Measurements from ENCODE around the gene HEXIM1. TPM values are rescaled to one million over a fixed set of nuclear protein-coding genes. Genes with fewer than 3 reads are reported as not detected.

The HEXIM1 gene
- 10 to 100 TPM; 24.9 to 25.4 TPM for total RNA-seq

GRCh38 chr17:45148183-45149036 is at the start of gene HEXIM1:
Gene HEXIM1, plus strand, starts transcription at chr17:45148475. Its CDS starts 716 bp downstream, at chr17:45149191.
- H3K27ac Mint-ChIP-seq: peak within 1 kb of the TSS; percentile 100
- ChIA-PET POLR2A (interaction anchor here (0.6 to 6.1 kb wide), 21 partner anchors 9 to 249 kb away, joined by 3 to 217 read pairs (median 5); partner anchors contain the start of genes ACBD4, EFTUD2, FMNL1 and HEXIM2), CTCF (interaction anchor here (0.8 to 11.2 kb wide), 17 partner anchors 9 to 168 kb away, joined by 3 to 316 read pairs (median 9); partner anchors contain the start of genes ACBD4, DCAKD, HEXIM2 and MAP3K14)
- peaks cover 42% of the 10 kb centered on the region for H3K4me1 Mint-ChIP-seq (ENCODE audit: low read depth)
- peaks cover 29% of the 10 kb centered on the region for H3K36me3 Mint-ChIP-seq
- H3K4me3 Mint-ChIP-seq: peak within 1 kb of the TSS; percentile 99
- intact Hi-C loops (cut with micrococcal nuclease): loop anchor here (1.0 to 10.0 kb wide), 9 partner anchors 13 to 944 kb away; partner anchors contain the start of genes ACBD4, HEXIM2, MAP3K14 and NMT1
- H3K27me3 Mint-ChIP-seq: no peaks in the 10 kb centered on the region
- H3K9me3 Mint-ChIP-seq: no peaks in the 10 kb centered on the region
- DNase-seq: peak; percentile 99

- H3K36me3 Mint-ChIP-seq: peaks cover 62% of the 10 kb centered on the region
- H3K9me3 Mint-ChIP-seq: no peaks in the 10 kb centered on the region
- H3K27ac Mint-ChIP-seq: no peak overlapping the region
- no peaks in the 10 kb centered on the region for H3K4me1 Mint-ChIP-seq (ENCODE audit: low read depth)
- intact Hi-C loops (cut with micrococcal nuclease): loop anchor here (5.0 kb wide), 1 partner anchor 67 kb away; no protein-coding TSS in a partner anchor
- peak; percentile 85 for DNase-seq
- CTCF ChIA-PET: interaction anchor here (0.6 to 2.2 kb wide), 33 partner anchors 9 to 320 kb away, joined by 3 to 17 read pairs (median 5); partner anchors contain the start of genes ACBD4 and KIF18B
- H3K4me3 Mint-ChIP-seq: no peak overlapping the region
- POLR2A ChIA-PET: interaction anchor here (1.1 kb wide), 1 partner anchor 50 kb away, joined by 3 read pairs; the partner anchor contains the start of gene HEXIM1
- no peaks in the 10 kb centered on the region for H3K27me3 Mint-ChIP-seq
Measured at GRCh38 chr17:45098869-45099616, 49.2 kb upstream of the HEXIM1 start.

- Mint-ChIP-seq H3K9me3 (no peaks in the 10 kb centered on the region), H3K4me1 (ENCODE audit: low read depth) (no peaks in the 10 kb centered on the region), H3K36me3 (peaks cover 52% of the 10 kb centered on the region), H3K4me3 (no peak overlapping the region), H3K27me3 (no peaks in the 10 kb centered on the region), H3K27ac (no peak overlapping the region)
- ChIA-PET CTCF (no interaction called here), POLR2A (no interaction called here)
- intact Hi-C loops (cut with micrococcal nuclease): no loop called here
- DNase-seq: no peak
Measured at GRCh38 chr17:45101546-45101882, 46.8 kb upstream of the HEXIM1 start.

- no peak for DNase-seq
- Mint-ChIP-seq H3K36me3 (peaks cover 48% of the 10 kb centered on the region), H3K4me3 (no peak overlapping the region), H3K9me3 (no peaks in the 10 kb centered on the region), H3K4me1 (ENCODE audit: low read depth) (no peaks in the 10 kb centered on the region), H3K27me3 (no peaks in the 10 kb centered on the region), H3K27ac (no peak overlapping the region)
- intact Hi-C loops (cut with micrococcal nuclease): no loop called here
- POLR2A ChIA-PET: interaction anchor here (0.6 kb wide), 1 partner anchor 288 kb away, joined by 3 read pairs; no protein-coding TSS in a partner anchor
- CTCF ChIA-PET: interaction anchor here (1.9 kb wide), 1 partner anchor 33 kb away, joined by 6 read pairs; the partner anchor contains the start of gene ACBD4
Measured at GRCh38 chr17:45101883-45102811, 46.1 kb upstream of the HEXIM1 start.

- no peaks in the 10 kb centered on the region for H3K4me1 Mint-ChIP-seq (ENCODE audit: low read depth)
- DNase-seq: no peak
- ChIA-PET CTCF (interaction anchor here (1.2 to 1.9 kb wide), 2 partner anchors 10 to 32 kb away, joined by 4 to 6 read pairs; partner anchors contain the start of gene ACBD4), POLR2A (interaction anchor here (0.6 kb wide), 1 partner anchor 288 kb away, joined by 3 read pairs; no protein-coding TSS in a partner anchor)
- H3K27me3 Mint-ChIP-seq: no peaks in the 10 kb centered on the region
- no peaks in the 10 kb centered on the region for H3K9me3 Mint-ChIP-seq
- H3K36me3 Mint-ChIP-seq: peaks cover 44% of the 10 kb centered on the region
- no peak overlapping the region for H3K4me3 Mint-ChIP-seq
- no peak overlapping the region for H3K27ac Mint-ChIP-seq
- intact Hi-C loops (cut with micrococcal nuclease): no loop called here
Measured at GRCh38 chr17:45102856-45103255, 45.4 kb upstream of the HEXIM1 start.

GRCh38 chr17:45103269-45103795 is 44.9 kb upstream of the HEXIM1 start:
- ChIA-PET CTCF (interaction anchor here (0.9 to 1.9 kb wide), 3 partner anchors 10 to 95 kb away, joined by 3 to 6 read pairs (median 4); partner anchors contain the start of gene ACBD4), POLR2A (no interaction called here)
- intact Hi-C loops (cut with micrococcal nuclease): no loop called here
- no peak overlapping the region for H3K27ac Mint-ChIP-seq
- H3K4me1 Mint-ChIP-seq (ENCODE audit: low read depth): no peaks in the 10 kb centered on the region
- H3K36me3 Mint-ChIP-seq: peaks cover 39% of the 10 kb centered on the region
- no peaks in the 10 kb centered on the region for H3K9me3 Mint-ChIP-seq
- DNase-seq: no peak
- no peaks in the 10 kb centered on the region for H3K27me3 Mint-ChIP-seq
- H3K4me3 Mint-ChIP-seq: no peak overlapping the region

- ChIA-PET POLR2A (no interaction called here), CTCF (interaction anchor here (0.9 to 1.9 kb wide), 3 partner anchors 11 to 94 kb away, joined by 3 to 6 read pairs (median 4); partner anchors contain the start of gene ACBD4)
- intact Hi-C loops (cut with micrococcal nuclease): no loop called here
- Mint-ChIP-seq H3K27ac (no peak overlapping the region), H3K27me3 (no peaks in the 10 kb centered on the region), H3K36me3 (peaks cover 35% of the 10 kb centered on the region), H3K4me3 (no peak overlapping the region), H3K9me3 (no peaks in the 10 kb centered on the region), H3K4me1 (ENCODE audit: low read depth) (no peaks in the 10 kb centered on the region)
- DNase-seq: no peak
Measured at GRCh38 chr17:45104029-45104428, 44.2 kb upstream of the HEXIM1 start.

- Mint-ChIP-seq H3K36me3 (peaks cover 30% of the 10 kb centered on the region), H3K9me3 (no peaks in the 10 kb centered on the region), H3K4me3 (no peak overlapping the region), H3K27me3 (no peaks in the 10 kb centered on the region), H3K27ac (no peak overlapping the region), H3K4me1 (ENCODE audit: low read depth) (no peaks in the 10 kb centered on the region)
- ChIA-PET CTCF (interaction anchor here (2.1 kb wide), 1 partner anchor 31 kb away, joined by 4 read pairs; the partner anchor contains the start of gene ACBD4), POLR2A (no interaction called here)
- intact Hi-C loops (cut with micrococcal nuclease): no loop called here
- DNase-seq: no peak
Measured at GRCh38 chr17:45104497-45104896, 43.8 kb upstream of the HEXIM1 start.

GRCh38 chr17:45104907-45105624 is 43.2 kb upstream of the HEXIM1 start:
- ChIA-PET CTCF (interaction anchor here (2.1 kb wide), 1 partner anchor 31 kb away, joined by 4 read pairs; the partner anchor contains the start of gene ACBD4), POLR2A (no interaction called here)
- no peaks in the 10 kb centered on the region for H3K4me1 Mint-ChIP-seq (ENCODE audit: low read depth)
- H3K4me3 Mint-ChIP-seq: no peak overlapping the region
- DNase-seq: no peak
- H3K27ac Mint-ChIP-seq: no peak overlapping the region
- H3K9me3 Mint-ChIP-seq: no peaks in the 10 kb centered on the region
- no peaks in the 10 kb centered on the region for H3K27me3 Mint-ChIP-seq
- intact Hi-C loops (cut with micrococcal nuclease): no loop called here
- peaks cover 27% of the 10 kb centered on the region for H3K36me3 Mint-ChIP-seq

- CTCF ChIA-PET: interaction anchor here (2.1 kb wide), 1 partner anchor 29 kb away, joined by 4 read pairs; the partner anchor contains the start of gene ACBD4
- POLR2A ChIA-PET: interaction anchor here (0.5 kb wide), 1 partner anchor 45 kb away, joined by 3 read pairs; no protein-coding TSS in a partner anchor
- Mint-ChIP-seq H3K27ac (no peak overlapping the region), H3K4me1 (ENCODE audit: low read depth) (no peaks in the 10 kb centered on the region), H3K27me3 (no peaks in the 10 kb centered on the region), H3K4me3 (no peak overlapping the region), H3K9me3 (no peaks in the 10 kb centered on the region), H3K36me3 (peaks cover 27% of the 10 kb centered on the region)
- intact Hi-C loops (cut with micrococcal nuclease): no loop called here
- no peak for DNase-seq
Measured at GRCh38 chr17:45106096-45106495, 42.2 kb upstream of the HEXIM1 start.
